RPMI7951 (cell line): Measurements from ENCODE around the gene C3orf52. TPM values are rescaled to one million over a fixed set of nuclear protein-coding genes. Genes with fewer than 3 reads are reported as not detected.

Source experiments
- DNase-seq: peaks from one replicate; pipeline ENCODE4 v3.0.0-alpha.2; 2012; ENCODE audit warnings: low read depth
- total RNA-seq: library from RNA; depleted of rRNA; stranded (reverse); fragments of >200 nt; shearing (Covaris generic); gene quantifications from 2 replicates; pipeline ENCODE4 v1.2.3, GENCODE V29; 2014; rRNA removed

The C3orf52 gene
- total RNA-seq, 1 experiment from 2014 or later = 7.4 TPM

DNA sequence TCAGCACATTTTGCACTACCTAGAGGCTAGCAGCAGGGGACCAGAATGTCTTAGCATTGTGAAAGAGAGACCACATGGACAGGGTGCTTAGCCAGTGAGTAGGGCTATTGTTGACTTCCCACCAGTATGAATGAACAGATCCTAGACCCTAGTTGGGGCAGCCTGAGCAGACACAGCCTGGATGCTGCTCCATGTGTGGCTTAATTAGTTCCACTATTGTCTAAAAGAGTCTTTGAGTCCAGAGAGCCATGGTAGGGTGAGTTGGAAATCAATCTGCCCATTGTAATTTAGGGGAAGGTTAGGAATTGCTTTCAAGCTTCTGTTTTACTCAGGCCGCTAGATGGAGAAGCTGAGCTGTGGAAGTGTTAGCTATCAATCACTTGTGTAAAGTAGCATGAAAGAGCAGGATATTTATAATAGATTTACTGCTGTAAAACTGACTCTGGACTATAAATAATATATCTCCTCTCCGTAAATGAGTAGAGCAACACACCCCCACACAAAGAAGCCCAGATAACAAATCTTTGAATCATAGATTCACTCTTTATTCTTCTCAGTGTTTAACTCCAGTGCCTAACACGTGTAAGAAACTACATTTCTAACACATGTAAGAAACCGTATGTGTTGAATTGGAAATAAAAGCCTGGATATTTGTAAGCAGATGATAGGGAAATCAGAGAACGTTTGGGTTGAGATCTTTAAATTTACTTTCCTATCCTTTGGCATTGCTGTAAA, 50.9 kb downstream of the C3orf52 start:
- DNase-seq = peak; percentile 50

DNA sequence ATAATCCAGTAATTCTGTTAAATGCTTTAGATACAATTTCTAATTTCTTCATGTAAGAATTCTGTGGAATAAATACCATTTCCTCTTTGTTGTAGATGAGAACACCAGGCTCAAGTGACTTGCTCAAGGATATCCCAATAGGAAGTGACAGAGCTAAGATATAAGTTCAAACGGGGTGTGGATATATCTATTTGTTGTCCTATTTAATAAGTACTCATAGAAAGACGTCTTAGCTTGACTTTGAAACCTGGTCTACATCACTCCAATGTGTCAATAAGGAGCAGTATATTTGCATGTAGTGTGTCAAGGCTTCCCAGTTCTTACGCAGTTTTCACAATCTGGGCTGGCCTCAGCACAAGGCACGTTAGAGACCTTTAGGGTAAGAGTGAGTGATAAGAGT, 51.6 kb downstream of the C3orf52 start:
- DNase-seq = no peak

DNA sequence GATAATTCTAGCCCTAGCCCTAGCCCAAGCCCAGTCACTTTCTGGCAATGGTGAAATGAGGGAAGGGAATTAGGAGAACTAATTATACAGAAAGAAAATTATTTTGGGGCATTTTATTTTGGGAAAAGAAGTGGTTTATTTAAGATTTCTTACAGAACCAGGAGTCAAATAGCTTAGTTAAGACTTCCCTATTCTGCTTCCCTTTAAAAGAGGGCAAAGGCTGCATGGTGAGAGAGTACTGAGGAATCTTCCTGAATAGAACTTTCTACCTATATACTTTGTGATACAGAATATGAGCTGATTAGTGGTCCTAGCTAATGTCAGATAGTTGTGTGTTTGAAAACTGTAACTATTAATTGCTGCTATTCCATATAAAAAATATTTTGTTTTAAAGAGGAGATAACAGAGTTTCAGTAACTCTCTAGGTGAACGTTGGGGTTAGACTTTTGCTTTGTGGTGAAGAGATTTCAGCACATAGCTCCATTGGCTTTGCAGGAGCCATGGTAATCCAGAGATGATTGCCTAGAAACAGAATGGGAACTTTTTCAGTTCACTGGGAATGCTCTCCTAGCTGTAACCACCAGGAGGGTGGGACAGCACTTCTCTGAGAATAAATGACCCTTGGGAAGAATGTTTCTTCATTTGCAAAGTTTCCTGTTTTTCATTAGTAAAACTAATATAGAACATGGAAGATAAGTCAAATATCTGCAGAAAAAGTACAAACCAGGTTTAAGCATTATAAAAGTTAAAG, 52.2 kb downstream of the C3orf52 start:
- no peak for DNase-seq

DNA sequence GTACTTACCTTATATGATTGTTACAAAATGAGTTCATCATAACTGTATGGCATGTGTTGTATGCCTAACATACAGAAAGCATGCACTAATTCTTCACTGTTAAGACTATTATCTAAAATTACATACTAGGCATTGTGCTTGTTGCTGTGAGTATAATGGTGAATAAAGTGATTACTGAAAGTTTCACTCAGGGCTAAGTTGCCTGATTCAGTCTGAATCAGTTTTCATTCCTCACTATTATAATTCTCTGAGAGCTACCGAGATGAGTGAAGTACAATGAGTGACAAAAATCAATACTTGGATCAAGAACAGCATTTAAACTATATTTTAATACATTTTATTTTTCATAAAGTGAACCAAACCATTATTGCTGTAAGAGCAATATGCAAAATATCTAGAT, 54.4 kb downstream of the C3orf52 start:
- DNase-seq = no peak

DNA sequence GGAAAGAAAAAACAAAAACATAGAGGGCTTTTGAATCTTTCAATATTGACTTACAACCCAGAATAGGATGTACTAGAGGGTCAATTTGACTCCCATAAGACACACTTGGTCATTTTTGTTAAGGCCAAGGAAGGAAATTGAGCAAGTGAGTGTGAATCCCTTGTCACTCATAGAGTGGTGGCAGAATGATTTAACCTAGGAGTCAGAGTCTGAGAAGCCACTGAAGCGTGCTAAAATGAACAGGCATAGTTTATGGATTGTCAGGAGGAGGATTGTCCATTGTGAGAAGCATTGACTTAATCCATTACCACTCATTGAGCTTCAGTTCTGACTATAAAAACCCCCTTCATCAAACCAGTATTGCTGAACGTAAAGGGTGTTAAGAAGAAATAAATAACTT, 55.1 kb downstream of the C3orf52 start:
- DNase-seq = no peak

DNA sequence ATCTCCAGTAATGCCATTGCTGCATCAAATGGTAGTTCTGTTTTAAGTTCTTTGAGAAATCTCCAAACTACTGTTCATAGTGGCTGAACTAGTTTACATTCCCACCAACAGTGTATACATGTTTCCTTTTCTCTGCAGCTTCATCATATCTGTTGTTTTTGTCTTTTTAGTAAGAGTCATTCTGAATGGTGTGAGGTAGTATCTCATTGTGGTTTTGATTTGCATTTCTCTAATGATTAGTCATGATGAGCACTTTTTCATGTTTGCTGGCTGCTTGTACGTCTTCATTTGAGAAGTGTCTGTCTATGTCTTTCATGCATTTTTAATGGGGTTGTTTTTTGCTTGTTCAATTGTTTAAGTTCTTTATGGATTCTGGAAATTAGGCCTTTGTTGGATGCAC, 57.1 kb downstream of the C3orf52 start:
- DNase-seq = no peak

DNA sequence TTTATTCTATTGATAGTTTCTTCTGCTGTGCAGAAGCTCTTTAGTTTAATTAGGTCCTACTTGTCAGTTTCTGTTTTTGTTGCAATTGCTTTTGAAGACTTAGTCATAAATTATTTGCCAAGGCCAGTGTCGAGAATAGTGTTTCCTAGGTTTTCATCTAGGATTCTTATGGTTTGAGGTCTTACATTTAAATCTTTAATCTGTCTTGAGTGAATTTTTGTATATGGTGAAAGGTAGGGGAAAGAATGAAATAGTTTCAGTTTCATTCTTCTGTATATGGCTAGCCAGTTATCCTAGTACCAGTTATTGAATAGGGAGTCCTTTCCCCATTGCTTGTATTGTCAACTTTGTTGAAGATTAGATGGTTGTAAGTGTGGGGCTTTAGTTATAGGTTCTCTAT, 57.5 kb downstream of the C3orf52 start:
- no peak for DNase-seq

DNA sequence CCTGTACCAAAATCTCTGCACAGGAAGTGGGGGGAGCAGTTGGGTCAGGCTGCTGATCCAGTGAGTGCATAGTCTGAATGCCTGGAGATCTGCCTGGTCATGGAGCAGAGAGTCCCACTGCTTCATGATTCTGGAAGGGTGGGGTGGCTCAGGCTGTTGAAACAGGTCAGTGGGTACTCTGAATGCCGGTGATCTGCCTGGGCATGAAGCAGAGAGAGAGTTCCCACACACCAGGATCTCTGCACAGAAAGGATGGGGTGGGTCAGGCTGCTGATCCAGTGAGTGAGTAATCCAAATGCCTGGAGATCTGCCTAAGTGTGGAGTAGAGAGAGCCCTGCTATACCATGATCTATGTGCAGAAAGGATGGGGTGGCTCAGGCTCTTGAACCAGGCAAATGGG, 62.9 kb downstream of the C3orf52 start:
- no peak for DNase-seq

DNA sequence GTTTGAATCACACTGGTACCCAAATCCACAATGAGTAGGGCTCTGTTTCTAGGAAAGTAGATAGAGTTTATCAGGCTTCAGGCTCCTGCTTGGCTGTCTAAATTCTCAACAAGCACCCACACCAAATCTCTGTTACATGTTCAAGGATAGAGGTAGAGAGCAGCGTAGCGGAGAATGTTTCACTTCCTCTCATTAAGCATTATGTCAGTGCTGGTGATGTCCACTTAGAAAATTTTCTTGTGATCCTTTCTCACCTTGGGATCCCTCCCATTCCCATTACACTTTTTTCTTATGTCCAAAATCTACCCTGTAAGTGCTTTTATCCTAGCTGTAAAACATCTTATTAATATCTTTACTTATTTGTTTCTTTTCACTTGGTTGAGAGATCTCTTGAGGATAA, 81.6 kb downstream of the C3orf52 start:
- no peak for DNase-seq

Other genes starting within 250 kb of the C3orf52 start
- 92.6 and 122 TPM in 2 replicates for gene PHLDB2, start 227.1 kb upstream of the C3orf52 start, total RNA-seq
- 37.0 and 42.5 TPM in 2 replicates for gene ABHD10, start 107.4 kb upstream of the C3orf52 start, total RNA-seq
- gene TAGLN3, start 87.5 kb upstream of the C3orf52 start, total RNA-seq = 0.39 and 0.48 TPM in 2 replicates
- not detected in 2 replicates for gene TMPRSS7, start 51.7 kb upstream of the C3orf52 start, total RNA-seq
- not detected in 2 replicates for gene GCSAM, start 46.9 kb downstream of the C3orf52 start, total RNA-seq
- not detected in 2 replicates for gene SLC9C1, start 207.8 kb downstream of the C3orf52 start, total RNA-seq
- gene CD200, start 246.8 kb downstream of the C3orf52 start, total RNA-seq = 0.49 and 3.4 TPM in 2 replicates